Retinal pigment epithelial cell (primary cell): ENCODE results near the gene C16orf95.

Source experiments
- DNase-seq: peaks from one replicate; pipeline ENCODE4 v3.0.0-alpha.2; 2010; ENCODE audit warnings: low read depth
- H3K4me3 ChIP-seq: 2 replicates; pipeline ENCODE4 v1.5.1; 2011; ENCODE audit warnings: mild to moderate bottlenecking, low read length, control low read depth, moderate library complexity
- CTCF ChIP-seq: conservative IDR thresholded peaks from 2 replicates; pipeline ENCODE4 v1.5.1; 2011; ENCODE audit warnings: low read depth, low read length, control low read depth, inconsistent platforms

Gene C16orf95

GRCh38 chr16:87325423-87325858, 8.2 kb upstream of the C16orf95 start:
- no peak for TF ChIP-seq CTCF
- no peak for DNase-seq
- no peak overlapping the region for H3K4me3 ChIP-seq

- peak; percentile 88 for TF ChIP-seq CTCF
- no peak for DNase-seq
- no peak overlapping the region for H3K4me3 ChIP-seq
Measured at GRCh38 chr16:87324411-87325275, 7.5 kb upstream of the C16orf95 start.

- no peak overlapping the region for H3K4me3 ChIP-seq
- no peak for DNase-seq
- no peak for TF ChIP-seq CTCF
Measured at GRCh38 chr16:87323727-87324410, 6.7 kb upstream of the C16orf95 start.

GRCh38 chr16:87322833-87323726, 5.9 kb upstream of the C16orf95 start:
- no peak overlapping the region for H3K4me3 ChIP-seq
- no peak for DNase-seq
- TF ChIP-seq CTCF: no peak

- no peak for TF ChIP-seq CTCF
- no peak for DNase-seq
- H3K4me3 ChIP-seq: no peak overlapping the region
Measured at GRCh38 chr16:87322360-87322759, 5.2 kb upstream of the C16orf95 start.

- H3K4me3 ChIP-seq: no peak overlapping the region
- TF ChIP-seq CTCF: no peak
- DNase-seq: no peak
Measured at GRCh38 chr16:87321336-87322107, 4.3 kb upstream of the C16orf95 start.
